GM19452 (cell line): ENCODE measurements around the gene OMG.
"Not testable (repeated sequence)": the region's sequence is repeated elsewhere in the genome, so short reads cannot be mapped to it uniquely, and the experiment has no call there.

Experiments
- ATAC-seq: cut with Tn5 transposase; IDR thresholded peaks from one replicate; pipeline ENCODE4 v1.9.1; 2021; ENCODE audit not compliant: unreplicated experiment

OMG gene

GRCh38 chr17:31297090-31297489 is at the start of gene OMG:
Gene OMG, minus strand, starts transcription at chr17:31297239. Its CDS starts 908 bp downstream, at chr17:31296331.
- no peak for ATAC-seq

- not testable (repeated sequence) for ATAC-seq
Measured at GRCh38 chr17:31345191-31345747, 48.2 kb upstream of the OMG start.

GRCh38 chr17:31339906-31340661 is 43.0 kb upstream of the OMG start:
- ATAC-seq = no peak

GRCh38 chr17:31329221-31329620 is 32.2 kb upstream of the OMG start:
- ATAC-seq = no peak

- ATAC-seq = no peak
Measured at GRCh38 chr17:31328160-31328535, 31.1 kb upstream of the OMG start.

- no peak for ATAC-seq
Measured at GRCh38 chr17:31327534-31328159, 30.6 kb upstream of the OMG start.

- ATAC-seq = no peak
Measured at GRCh38 chr17:31323551-31323950, 26.5 kb upstream of the OMG start.

- no peak for ATAC-seq
Measured at GRCh38 chr17:31321966-31322365, 24.9 kb upstream of the OMG start.

GRCh38 chr17:31321481-31321880 is 24.4 kb upstream of the OMG start, which contains the start of gene EVI2A:
Gene EVI2A, minus strand, starts transcription at chr17:31321622. Its CDS starts 2,609 bp downstream, at chr17:31319013.
- ATAC-seq = no peak

- ATAC-seq = no peak
Measured at GRCh38 chr17:31320791-31321190, 23.8 kb upstream of the OMG start.

GRCh38 chr17:31320241-31320640 is 23.2 kb upstream of the OMG start:
- ATAC-seq = no peak

- no peak for ATAC-seq
Measured at GRCh38 chr17:31318851-31319661, 22.0 kb upstream of the OMG start.

- ATAC-seq = peak; percentile 34
Measured at GRCh38 chr17:31318298-31318801, 21.3 kb upstream of the OMG start.

GRCh38 chr17:31314782-31315100 is 17.7 kb upstream of the OMG start:
- no peak for ATAC-seq

- no peak for ATAC-seq
Measured at GRCh38 chr17:31313982-31314781, 17.1 kb upstream of the OMG start, which contains the start of gene EVI2B. Gene EVI2B, minus strand, starts transcription at chr17:31314054. Its CDS starts 8,445 bp downstream, at chr17:31305609.

- ATAC-seq = not testable (repeated sequence)
Measured at GRCh38 chr17:31312223-31312622, 15.2 kb upstream of the OMG start.

GRCh38 chr17:31311526-31311925 is 14.5 kb upstream of the OMG start:
- no peak for ATAC-seq

GRCh38 chr17:31310886-31311285 is 13.8 kb upstream of the OMG start:
- no peak for ATAC-seq

GRCh38 chr17:31310260-31310659 is 13.2 kb upstream of the OMG start:
- no peak for ATAC-seq

GRCh38 chr17:31309556-31309955 is 12.5 kb upstream of the OMG start:
- ATAC-seq = peak; percentile 46
